Hepatocyte (in vitro differentiated cells): ENCODE measurements around the gene TTC9B. TPM values are rescaled to one million over a fixed set of nuclear protein-coding genes. Genes with fewer than 3 reads are reported as not detected.
"Not testable (repeated sequence)": the region's sequence is repeated elsewhere in the genome, so short reads cannot be mapped to it uniquely, and the experiment has no call there.

Experiments used
- DNase-seq: peaks from one replicate; pipeline ENCODE4 v3.0.0-alpha.2; 2016; ENCODE audit warnings: low spot score
- H2AFZ ChIP-seq: fragments of 200-600 bp; sonication (generic); 2 replicates; pipeline ENCODE4 v1.6.0; 2016; ENCODE audit warnings: antibody characterized with exemption, mild to moderate bottlenecking
- H3K27ac ChIP-seq: fragments of 200-600 bp; sonication (generic); 2 replicates; pipeline ENCODE4 v1.5.1; 2016; ENCODE audit warnings: mild to moderate bottlenecking
- H3K27me3 ChIP-seq: fragments of 200-600 bp; sonication (generic); 2 replicates; pipeline ENCODE4 v1.6.1; 2016
- H3K36me3 ChIP-seq: fragments of 200-600 bp; sonication (generic); replicated peaks from 2 replicates; pipeline ENCODE4 v1.5.1; 2016; ENCODE audit warnings: low read depth; ENCODE audit not compliant: insufficient read depth
- H3K4me1 ChIP-seq: fragments of 200-600 bp; sonication (generic); 2 replicates; pipeline ENCODE4 v1.5.1; 2016; ENCODE audit warnings: mild to moderate bottlenecking, moderate library complexity; ENCODE audit not compliant: insufficient read depth
- H3K4me2 ChIP-seq: fragments of 200-600 bp; sonication (generic); 2 replicates; pipeline ENCODE4 v1.6.0; 2016
- H3K4me3 ChIP-seq: fragments of 200-600 bp; sonication (generic); 2 replicates; pipeline ENCODE4 v1.5.1; 2016; ENCODE audit warnings: mild to moderate bottlenecking
- H3K79me2 ChIP-seq: fragments of 200-600 bp; sonication (generic); 2 replicates; pipeline ENCODE4 v1.6.0; 2017; ENCODE audit warnings: mild to moderate bottlenecking
- H3K9me2 ChIP-seq: fragments of 200-600 bp; sonication (generic); replicated peaks from 2 replicates; pipeline ENCODE4 v1.6.0; 2017; ENCODE audit warnings: mild to moderate bottlenecking; ENCODE audit not compliant: insufficient read depth
- H3K9me3 ChIP-seq: fragments of 200-600 bp; sonication (generic); 2 replicates; pipeline ENCODE4 v1.5.1; 2016; ENCODE audit warnings: low read depth, mild to moderate bottlenecking
- H4K20me1 ChIP-seq: fragments of 200-600 bp; sonication (generic); 2 replicates; pipeline ENCODE4 v1.6.0; 2016; ENCODE audit warnings: mild to moderate bottlenecking; ENCODE audit not compliant: insufficient read depth, poor library complexity, severe bottlenecking
- EZH2 ChIP-seq: fragments of 200-600 bp; sonication (generic); IDR thresholded peaks from 2 replicates; pipeline ENCODE4 v1.6.1; 2016; ENCODE audit warnings: antibody characterized with exemption, mild to moderate bottlenecking, borderline replicate concordance
- EZH2phosphoT487 ChIP-seq: fragments of 200-600 bp; sonication (generic); IDR thresholded peaks from one replicate; pipeline ENCODE4 v1.6.1; 2018; ENCODE audit warnings: antibody characterized with exemption, mild to moderate bottlenecking, low read depth, moderate library complexity; ENCODE audit not compliant: unreplicated experiment, severe bottlenecking
- WGBS: methylation state at CpG from one replicate; pipeline ENCODE4 v1.1.6; 2016; ENCODE audit warnings: low lambda C conversion rate; ENCODE audit errors: missing lambda C conversion rate; 5-methylcytosine and 5-hydroxymethylcytosine counted together
- polyA plus RNA-seq: library from polyadenylated mRNA; unstranded; fragments of >200 nt; fragmentation: Nextera tagmentation; extraction: Ambion mirVana; gene quantifications from 2 replicates; pipeline ENCODE4 v1.2.1, GENCODE V29; 2016
- total RNA-seq: library from RNA; depleted of rRNA; stranded (reverse); fragments of >200 nt; gene quantifications from 2 replicates; pipeline ENCODE4 v1.2.3, GENCODE V29; 2014
- TF ChIP-seq, protein P1 (sequence below): fragments of 200-600 bp; sonication (generic); IDR thresholded peaks from 2 replicates; pipeline ENCODE4 v1.5.1; 2016; ENCODE audit warnings: antibody characterized with exemption, mild to moderate bottlenecking; ENCODE audit not compliant: poor library complexity

TTC9B gene
- total and polyA plus RNA-seq, 2 experiments from 2014 or later = 0.21 TPM; not detected in 1

DNA sequence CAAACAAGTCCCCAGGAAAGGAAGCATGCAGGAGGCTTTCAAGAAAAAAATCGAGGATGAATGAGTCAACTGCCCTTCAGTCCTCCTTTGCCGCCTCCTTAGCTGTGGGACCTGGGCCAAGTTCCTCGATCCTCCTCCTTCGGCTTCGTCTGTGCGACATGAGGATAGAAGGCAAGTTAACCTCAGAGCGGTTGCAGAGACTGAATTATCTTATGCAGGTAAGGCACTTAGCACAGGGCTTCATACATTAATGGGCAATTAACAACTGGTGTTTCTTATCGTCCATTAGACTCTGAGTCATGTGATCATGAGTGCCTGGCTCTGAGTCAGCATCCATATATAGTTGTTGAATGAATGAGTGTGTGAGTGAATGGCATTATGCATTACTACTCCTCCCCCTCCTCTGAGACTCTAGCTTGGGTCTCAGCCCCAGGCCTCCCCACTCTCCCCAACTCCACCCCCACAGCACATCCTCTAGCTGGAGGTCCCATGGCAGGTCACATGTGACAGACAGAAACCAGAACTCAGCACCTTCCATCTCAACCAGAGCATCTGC is 1.6 kb upstream of the TTC9B start:
- TF ChIP-seq, protein P1, sequence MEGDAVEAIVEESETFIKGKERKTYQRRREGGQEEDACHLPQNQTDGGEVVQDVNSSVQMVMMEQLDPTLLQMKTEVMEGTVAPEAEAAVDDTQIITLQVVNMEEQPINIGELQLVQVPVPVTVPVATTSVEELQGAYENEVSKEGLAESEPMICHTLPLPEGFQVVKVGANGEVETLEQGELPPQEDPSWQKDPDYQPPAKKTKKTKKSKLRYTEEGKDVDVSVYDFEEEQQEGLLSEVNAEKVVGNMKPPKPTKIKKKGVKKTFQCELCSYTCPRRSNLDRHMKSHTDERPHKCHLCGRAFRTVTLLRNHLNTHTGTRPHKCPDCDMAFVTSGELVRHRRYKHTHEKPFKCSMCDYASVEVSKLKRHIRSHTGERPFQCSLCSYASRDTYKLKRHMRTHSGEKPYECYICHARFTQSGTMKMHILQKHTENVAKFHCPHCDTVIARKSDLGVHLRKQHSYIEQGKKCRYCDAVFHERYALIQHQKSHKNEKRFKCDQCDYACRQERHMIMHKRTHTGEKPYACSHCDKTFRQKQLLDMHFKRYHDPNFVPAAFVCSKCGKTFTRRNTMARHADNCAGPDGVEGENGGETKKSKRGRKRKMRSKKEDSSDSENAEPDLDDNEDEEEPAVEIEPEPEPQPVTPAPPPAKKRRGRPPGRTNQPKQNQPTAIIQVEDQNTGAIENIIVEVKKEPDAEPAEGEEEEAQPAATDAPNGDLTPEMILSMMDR = no peak
- TF ChIP-seq EZH2phosphoT487 (no peak), EZH2 (no peak)
- H2AFZ ChIP-seq = no peak overlapping the region
- H3K27ac ChIP-seq = no peak overlapping the region
- DNase-seq = peak; percentile 37
- no peaks in the 10 kb centered on the region for H3K9me3 ChIP-seq
- no peaks in the 10 kb centered on the region for H4K20me1 ChIP-seq
- H3K4me2 ChIP-seq = no peak overlapping the region
- no peak overlapping the region for H3K4me3 ChIP-seq
- peaks cover 43% of the 10 kb centered on the region for H3K27me3 ChIP-seq
- no peaks in the 10 kb centered on the region for H3K79me2 ChIP-seq
- H3K9me2 ChIP-seq = no peaks in the 10 kb centered on the region
- H3K36me3 ChIP-seq = no peaks in the 10 kb centered on the region
- WGBS = 57% methylated on average over 8 of the region's 8 CpGs
- peaks cover 3% of the 10 kb centered on the region for H3K4me1 ChIP-seq

DNA sequence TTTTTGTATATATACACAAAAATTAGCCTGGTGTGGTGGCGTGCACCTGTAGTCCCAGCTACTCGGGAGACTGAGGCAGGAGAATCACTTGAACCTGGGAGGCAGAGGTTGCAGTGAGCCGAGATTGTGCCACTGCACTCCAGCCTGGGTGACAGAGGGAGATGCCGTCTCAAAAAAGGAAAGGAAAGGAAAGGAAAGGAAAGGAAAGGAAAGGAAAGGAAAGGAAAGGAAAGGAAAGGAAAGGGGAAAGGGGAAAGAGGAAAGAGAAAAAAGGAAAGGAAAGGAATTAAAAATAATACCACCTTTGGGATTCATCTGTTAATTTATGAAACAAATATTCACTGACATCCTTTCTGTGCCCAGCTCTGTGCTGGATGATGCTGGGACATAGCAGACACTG is 845 bp upstream of the TTC9B start:
- peaks cover 43% of the 10 kb centered on the region for H3K27me3 ChIP-seq
- not testable (repeated sequence) for H3K4me3 ChIP-seq, H3K79me2 ChIP-seq, H2AFZ ChIP-seq, H3K4me1 ChIP-seq, H3K36me3 ChIP-seq, H3K9me2 ChIP-seq, DNase-seq, H3K27ac ChIP-seq, H3K9me3 ChIP-seq, H4K20me1 ChIP-seq, H3K4me2 ChIP-seq
- WGBS = 88% methylated on average over 4 of the region's 4 CpGs

DNA sequence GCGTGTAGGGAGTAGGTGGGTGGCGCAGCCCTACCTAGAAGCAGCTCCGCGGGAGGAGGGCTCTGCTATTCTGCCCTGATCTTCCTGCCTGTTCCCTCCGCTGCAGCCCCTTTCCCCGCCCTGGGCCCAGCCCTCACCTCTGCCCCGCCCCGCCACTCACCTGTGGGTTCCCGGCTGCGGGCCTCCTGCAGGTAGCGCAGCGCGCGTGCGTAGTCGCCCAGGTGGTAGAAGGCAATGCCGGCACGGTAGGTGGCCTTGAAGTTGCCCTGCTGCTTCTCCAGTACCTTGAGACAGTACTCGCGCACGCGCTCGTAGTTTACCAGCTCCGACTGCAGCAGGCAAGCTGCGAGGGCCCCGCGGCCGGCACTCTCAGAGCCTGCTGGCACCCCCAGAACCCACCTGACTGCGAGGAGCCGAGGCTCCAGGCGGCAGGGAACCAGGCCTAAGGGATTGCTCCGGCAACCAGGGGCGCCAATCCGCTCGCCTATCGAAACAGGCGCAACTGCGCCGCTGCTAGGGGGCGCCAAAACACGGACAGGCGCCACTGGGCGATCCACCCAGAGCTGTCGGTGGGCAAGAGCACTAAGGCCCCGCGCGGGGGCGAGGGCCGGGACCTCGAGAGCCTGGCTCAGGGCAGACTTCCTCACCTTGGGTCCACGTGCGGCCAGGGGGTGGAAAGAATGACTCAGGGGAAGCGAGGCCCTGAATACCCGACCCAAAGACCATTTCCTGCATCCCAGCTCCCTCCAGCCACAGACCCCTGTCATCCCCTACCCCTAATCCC is 965 bp downstream of the TTC9B start:
- no peak for TF ChIP-seq EZH2phosphoT487
- TF ChIP-seq EZH2 = peak; percentile 20
- TF ChIP-seq, protein P1 = peak; percentile 39
- peak; percentile 86 for DNase-seq
- Histone ChIP-seq H3K27me3 (peaks cover 43% of the 10 kb centered on the region), H4K20me1 (no peaks in the 10 kb centered on the region), H3K4me2 (peak overlapping the region; percentile 72), H3K9me3 (no peaks in the 10 kb centered on the region), H3K27ac (no peak overlapping the region), H2AFZ (no peak overlapping the region), H3K4me1 (peaks cover 3% of the 10 kb centered on the region), H3K4me3 (no peak overlapping the region), H3K9me2 (no peaks in the 10 kb centered on the region), H3K36me3 (no peaks in the 10 kb centered on the region), H3K79me2 (no peaks in the 10 kb centered on the region)
- 14% methylated on average over 37 of the region's 54 CpGs for WGBS

DNA sequence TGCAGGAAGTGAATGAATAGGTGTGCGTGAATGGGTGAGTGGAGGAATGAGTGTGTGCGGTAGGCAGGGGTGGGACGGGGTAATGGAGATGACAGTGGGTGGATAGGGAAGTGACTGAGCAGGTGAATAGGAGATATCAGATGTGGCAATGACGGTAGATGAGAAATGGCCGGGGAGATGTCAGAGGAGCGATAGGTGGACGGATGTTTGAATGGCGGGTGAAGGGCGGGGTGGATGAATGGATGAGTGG is 1.5 kb downstream of the TTC9B start:
- peak overlapping the region; percentile 72 for H3K4me2 ChIP-seq
- WGBS = 35% methylated on average over 9 of the region's 9 CpGs
- no peak overlapping the region for H3K27ac ChIP-seq
- TF ChIP-seq, protein P1 = no peak
- no peak for TF ChIP-seq EZH2
- TF ChIP-seq EZH2phosphoT487 = no peak
- no peaks in the 10 kb centered on the region for H3K79me2 ChIP-seq
- no peaks in the 10 kb centered on the region for H3K9me3 ChIP-seq
- H2AFZ ChIP-seq = no peak overlapping the region
- H3K4me1 ChIP-seq = peaks cover 3% of the 10 kb centered on the region
- H4K20me1 ChIP-seq = no peaks in the 10 kb centered on the region
- H3K4me3 ChIP-seq = no peak overlapping the region
- no peak for DNase-seq
- H3K27me3 ChIP-seq = peaks cover 43% of the 10 kb centered on the region
- H3K36me3 ChIP-seq = no peaks in the 10 kb centered on the region
- no peaks in the 10 kb centered on the region for H3K9me2 ChIP-seq
